H9 (cell line): Measurements from ENCODE around the gene PDE3B. TPM values are rescaled to one million over a fixed set of nuclear protein-coding genes. Genes with fewer than 3 reads are reported as not detected.

Experiments
- DNase-seq: peaks from one replicate; pipeline ENCODE4 v3.0.0-alpha.2; 2017
- H2AFZ ChIP-seq: one replicate; pipeline ENCODE4 v1.6.1; 2013; ENCODE audit warnings: mild to moderate bottlenecking, low read length, control low read depth, moderate library complexity
- H2AK5ac ChIP-seq: 2 replicates; pipeline ENCODE4 v1.6.1; 2013; ENCODE audit warnings: low read length, control low read depth, mixed read lengths; ENCODE audit not compliant: insufficient read length
- H2BK120ac ChIP-seq: one replicate; pipeline ENCODE4 v1.6.1; 2013; ENCODE audit warnings: low read depth, mild to moderate bottlenecking, low read length, control low read depth, inconsistent platforms; ENCODE audit not compliant: poor library complexity, severe bottlenecking
- H2BK12ac ChIP-seq: 2 replicates; pipeline ENCODE4 v1.6.1; 2013; ENCODE audit warnings: low read length, control low read depth, mixed read lengths, low read depth; ENCODE audit not compliant: insufficient read length
- H2BK15ac ChIP-seq: 2 replicates; pipeline ENCODE4 v1.6.1; 2013; ENCODE audit warnings: low read depth, low read length, control low read depth
- H2BK20ac ChIP-seq: one replicate; pipeline ENCODE4 v1.6.1; 2013; ENCODE audit warnings: low read depth, mild to moderate bottlenecking, low read length, control low read depth, inconsistent platforms; ENCODE audit not compliant: poor library complexity, severe bottlenecking
- H2BK5ac ChIP-seq: 2 replicates; pipeline ENCODE4 v1.6.1; 2013; ENCODE audit warnings: low read length, control low read depth, mixed read lengths; ENCODE audit not compliant: insufficient read length
- H3K14ac ChIP-seq: 2 replicates; pipeline ENCODE4 v1.6.1; 2013; ENCODE audit warnings: low read length, control low read depth; ENCODE audit not compliant: insufficient read depth
- H3K18ac ChIP-seq: 2 replicates; pipeline ENCODE4 v1.6.1; 2013; ENCODE audit warnings: low read depth, mild to moderate bottlenecking, mixed read lengths, low read length, control low read depth; ENCODE audit not compliant: insufficient read length
- H3K23ac ChIP-seq: 2 replicates; pipeline ENCODE4 v1.6.1; 2013; ENCODE audit warnings: low read length, control low read depth, mixed read lengths, low read depth; ENCODE audit not compliant: insufficient read length
- H3K23me2 ChIP-seq: 2 replicates; pipeline ENCODE4 v1.6.1; 2013; ENCODE audit warnings: low read depth, mild to moderate bottlenecking, mixed read lengths, low read length, control low read depth; ENCODE audit not compliant: insufficient read length, poor library complexity, severe bottlenecking
- H3K27ac ChIP-seq: 2 replicates; pipeline ENCODE4 v1.5.1; 2013; ENCODE audit warnings: low read length, control low read depth, mixed read lengths, low read depth; ENCODE audit not compliant: insufficient read length
- H3K27me3 ChIP-seq: 2 replicates; pipeline ENCODE4 v1.6.1; 2013; ENCODE audit warnings: low read length, control low read depth, inconsistent platforms; ENCODE audit not compliant: insufficient read depth
- H3K4ac ChIP-seq: 2 replicates; pipeline ENCODE4 v1.6.1; 2013; ENCODE audit warnings: low read depth, mild to moderate bottlenecking, control low read depth, inconsistent platforms, low read length, moderate library complexity
- H3K4me1 ChIP-seq: 2 replicates; pipeline ENCODE4 v1.6.1; 2013; ENCODE audit warnings: low read length, control low read depth, inconsistent platforms; ENCODE audit not compliant: insufficient read depth
- H3K4me2 ChIP-seq: 2 replicates; pipeline ENCODE4 v1.6.1; 2013; ENCODE audit warnings: low read length, control low read depth, mixed read lengths; ENCODE audit not compliant: insufficient read length, insufficient read depth
- H3K56ac ChIP-seq: 2 replicates; pipeline ENCODE4 v1.6.1; 2013; ENCODE audit warnings: low read depth, mild to moderate bottlenecking, mixed read lengths, low read length, control low read depth; ENCODE audit not compliant: insufficient read length
- H3K79me1 ChIP-seq: 2 replicates; pipeline ENCODE4 v1.6.1; 2013; ENCODE audit warnings: low read depth, mild to moderate bottlenecking, moderate library complexity, low read length, control low read depth, inconsistent platforms; ENCODE audit not compliant: insufficient read depth, poor library complexity, severe bottlenecking
- H3K79me2 ChIP-seq: 2 replicates; pipeline ENCODE4 v1.6.1; 2013; ENCODE audit warnings: low read length, control low read depth, inconsistent platforms; ENCODE audit not compliant: insufficient read depth
- H3K9ac ChIP-seq: 2 replicates; pipeline ENCODE4 v1.6.1; 2013; ENCODE audit warnings: low read length, control low read depth, mixed read lengths; ENCODE audit not compliant: insufficient read length; ENCODE audit errors: extremely low read depth
- H3K9me3 ChIP-seq: one replicate; pipeline ENCODE4 v1.6.1; 2013; ENCODE audit warnings: low read depth, low read length, inconsistent platforms; ENCODE audit not compliant: control insufficient read depth
- H3T11ph ChIP-seq: one replicate; pipeline ENCODE4 v1.6.1; 2013; ENCODE audit warnings: mild to moderate bottlenecking, low read length, control low read depth, inconsistent platforms
- H4K20me1 ChIP-seq: one replicate; pipeline ENCODE4 v1.6.1; 2013; ENCODE audit not compliant: control insufficient read depth, insufficient read length, insufficient read depth
- H4K5ac ChIP-seq: 2 replicates; pipeline ENCODE4 v1.6.1; 2013; ENCODE audit warnings: low read depth, mild to moderate bottlenecking, mixed read lengths, low read length, control low read depth; ENCODE audit not compliant: insufficient read length
- H4K8ac ChIP-seq: replicated peaks from 2 replicates; pipeline ENCODE4 v1.6.1; 2013; ENCODE audit warnings: low read length, control low read depth, mixed read lengths, low read depth; ENCODE audit not compliant: insufficient read length
- H4K91ac ChIP-seq: 2 replicates; pipeline ENCODE4 v1.6.1; 2013; ENCODE audit warnings: low read depth, mild to moderate bottlenecking, moderate library complexity, mixed read lengths, low read length, control low read depth; ENCODE audit not compliant: insufficient read length
- H3K27ac Mint-ChIP-seq, 3 experiments: 2 replicates in 2 of 3; 3 replicates in 1 of 3; pipeline ENCODE4 v1.8.0; 2020 to 2021; ENCODE audit warnings: mixed read lengths in 3 of 3, mild to moderate bottlenecking in 1 of 3, moderate library complexity in 1 of 3
- H3K27me3 Mint-ChIP-seq: 2 replicates; pipeline ENCODE4 v1.8.0; 2021; ENCODE audit warnings: low read depth, mild to moderate bottlenecking, moderate library complexity, mixed read lengths
- H3K36me3 Mint-ChIP-seq, 3 experiments: 2 replicates in 2 of 3; 3 replicates in 1 of 3; pipeline ENCODE4 v1.8.0; 2020 to 2021; ENCODE audit warnings: low read depth in 3 of 3, mixed read lengths in 3 of 3; ENCODE audit not compliant: insufficient read depth in 1 of 3
- H3K4me1 Mint-ChIP-seq, 2 experiments: 2 replicates each; pipeline ENCODE4 v1.8.0; 2020; ENCODE audit warnings: mixed read lengths in 2 of 2
- H3K4me3 Mint-ChIP-seq, 2 experiments: 2 replicates in 1 of 2; 3 replicates in 1 of 2; pipeline ENCODE4 v1.8.0; 2020 to 2021; ENCODE audit warnings: mild to moderate bottlenecking in 2 of 2, mixed read lengths in 2 of 2, moderate library complexity in 1 of 2
- H3K9me3 Mint-ChIP-seq, 2 experiments: 2 replicates in 1 of 2; 3 replicates in 1 of 2; pipeline ENCODE4 v1.8.0; 2020; ENCODE audit warnings: mild to moderate bottlenecking in 2 of 2, mixed read lengths in 2 of 2, moderate library complexity in 1 of 2
- CTCF ChIP-seq: fragments of 200-600 bp; sonication (generic); conservative IDR thresholded peaks from 3 replicates; pipeline ENCODE4 v1.8.0; 2021; ENCODE audit warnings: antibody characterized with exemption, mild to moderate bottlenecking
- WGBS: extraction: QIAGEN DNeasy Blood & Tissue Kit; methylation state at CpG from one replicate; pipeline ENCODE4 v1.1.7; 2013; ENCODE audit warnings: missing lambda C conversion rate, low lambda C conversion rate, mixed read lengths; ENCODE audit not compliant: insufficient read length; ENCODE audit errors: extremely low coverage; 5-methylcytosine and 5-hydroxymethylcytosine counted together
- total RNA-seq: library from RNA; stranded (reverse); gene quantifications from 2 replicates; pipeline ENCODE4 v1.2.1, GENCODE V29; 2021

The PDE3B gene
- total RNA-seq, 1 experiment from 2014 or later: 6.6 TPM

- no peak overlapping the region for H2BK20ac ChIP-seq
- DNase-seq: no peak
Measured at GRCh38 chr11:14642873-14643696, 519 bp upstream of the PDE3B start.

More at GRCh38 chr11:14642873-14643696, 519 bp upstream of the PDE3B start:
- no peak overlapping the region for H4K91ac ChIP-seq
- no peaks in the 10 kb centered on the region for H3K36me3 Mint-ChIP-seq
- no peak overlapping the region for H4K8ac ChIP-seq
- no peak overlapping the region for H3K27ac Mint-ChIP-seq
- no peaks in the 10 kb centered on the region for H3K9me3 ChIP-seq
- H3K27ac ChIP-seq: no peak overlapping the region
- H3K14ac ChIP-seq: peak overlapping the region; percentile 78
- H2BK5ac ChIP-seq: no peak overlapping the region
- H2BK12ac ChIP-seq: no peak overlapping the region
- no peaks in the 10 kb centered on the region for H3K79me2 ChIP-seq
- peaks cover 36% of the 10 kb centered on the region for H3K27me3 Mint-ChIP-seq
- peaks cover 9% of the 10 kb centered on the region for H3K23me2 ChIP-seq
- no peak overlapping the region for H2BK120ac ChIP-seq
- no peak overlapping the region for H2AK5ac ChIP-seq
- no peaks in the 10 kb centered on the region for H3K9me3 Mint-ChIP-seq
- peak overlapping the region; percentile 79 to 94 for H3K4me3 Mint-ChIP-seq
- H4K5ac ChIP-seq: no peak overlapping the region
- H3K4me2 ChIP-seq: peak overlapping the region; percentile 73
- H3K18ac ChIP-seq: peak overlapping the region; percentile 61
- no peak overlapping the region for H3T11ph ChIP-seq
- TF ChIP-seq CTCF: no peak
- no peak overlapping the region for H3K4ac ChIP-seq
- H3K79me1 ChIP-seq: no peaks in the 10 kb centered on the region
- H3K23ac ChIP-seq: no peak overlapping the region
- peaks cover 2% of the 10 kb centered on the region; the same call in 1 of the 2 replicates for H3K27me3 ChIP-seq
- 0 out of 2 replicates have a peak, but pooled peaks cover 2% of the 10 kb centered on the region for H3K4me1 ChIP-seq
- H4K20me1 ChIP-seq: no peaks in the 10 kb centered on the region
- H2AFZ ChIP-seq: no peak overlapping the region
- H2BK15ac ChIP-seq: no peak overlapping the region
- H3K9ac ChIP-seq: peak overlapping the region; percentile 28
- no peak overlapping the region for H3K56ac ChIP-seq
- peaks cover 16 to 21% of the 10 kb centered on the region in 2 experiments for H3K4me1 Mint-ChIP-seq
- WGBS: no CpG with 5 or more reads among the region's 52 CpGs
